ENCODE measurements around the gene CYTH2. TPM values are rescaled to one million over a fixed set of nuclear protein-coding genes. Genes with fewer than 3 reads are reported as not detected.
"Not testable (repeated sequence)": the region's sequence is repeated elsewhere in the genome, so short reads cannot be mapped to it uniquely, and the experiment has no call there.

Gene CYTH2
- total and polyA plus RNA-seq, 4 experiments from 2014 or later, result 30.1 to 89.0 (median 53.1) TPM

DNA sequence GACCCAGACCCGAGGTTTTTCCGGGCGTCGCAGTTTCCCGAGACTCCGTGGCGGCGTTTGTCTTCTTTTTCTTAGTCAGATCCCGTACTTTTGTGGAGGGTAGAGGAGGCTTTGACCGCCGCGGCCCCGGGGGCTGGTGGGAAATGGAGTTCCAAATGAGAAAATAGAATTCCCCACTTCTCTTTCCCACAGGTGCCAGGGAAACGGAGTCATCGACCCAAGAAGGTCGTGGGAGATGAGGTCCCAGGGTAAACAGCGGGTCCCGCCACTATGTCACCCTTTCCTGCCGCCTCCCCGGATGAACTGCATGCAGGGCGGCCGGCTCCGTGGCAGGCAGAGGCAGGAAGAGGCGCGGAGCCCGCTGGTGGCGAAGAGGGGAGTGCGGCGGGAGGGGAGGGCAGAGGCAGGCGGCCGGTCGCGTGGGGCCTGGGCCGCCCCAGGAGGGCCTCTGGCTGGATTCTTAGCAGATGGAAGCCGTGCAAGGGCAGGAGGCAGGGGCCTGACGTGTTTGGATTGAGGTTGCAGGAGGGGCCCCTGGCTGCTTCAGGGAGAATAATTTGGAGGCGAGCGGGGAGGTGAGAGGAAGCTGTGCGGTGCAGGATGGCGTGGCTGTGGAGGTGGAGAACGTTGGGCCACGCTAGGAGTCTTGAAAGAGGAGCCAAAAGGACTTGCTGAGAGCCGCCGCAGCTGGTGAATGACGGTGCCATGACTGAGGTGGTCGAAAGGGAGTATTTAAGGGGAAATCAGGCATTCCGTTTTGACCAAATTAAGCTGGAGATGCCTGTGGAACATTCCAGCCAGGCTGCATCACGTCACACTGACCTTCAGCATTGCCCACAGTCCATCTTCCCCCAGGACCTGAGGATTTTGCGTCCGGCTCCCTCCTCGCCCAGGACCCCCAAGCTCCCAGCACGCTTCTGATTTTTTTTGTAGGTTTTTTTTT is 11.7 kb downstream of the CYTH2 start:
- H3K27me3 ChIP-seq (ENCODE audit: insufficient read depth, low read length), result no peaks in the 10 kb centered on the region

DNA sequence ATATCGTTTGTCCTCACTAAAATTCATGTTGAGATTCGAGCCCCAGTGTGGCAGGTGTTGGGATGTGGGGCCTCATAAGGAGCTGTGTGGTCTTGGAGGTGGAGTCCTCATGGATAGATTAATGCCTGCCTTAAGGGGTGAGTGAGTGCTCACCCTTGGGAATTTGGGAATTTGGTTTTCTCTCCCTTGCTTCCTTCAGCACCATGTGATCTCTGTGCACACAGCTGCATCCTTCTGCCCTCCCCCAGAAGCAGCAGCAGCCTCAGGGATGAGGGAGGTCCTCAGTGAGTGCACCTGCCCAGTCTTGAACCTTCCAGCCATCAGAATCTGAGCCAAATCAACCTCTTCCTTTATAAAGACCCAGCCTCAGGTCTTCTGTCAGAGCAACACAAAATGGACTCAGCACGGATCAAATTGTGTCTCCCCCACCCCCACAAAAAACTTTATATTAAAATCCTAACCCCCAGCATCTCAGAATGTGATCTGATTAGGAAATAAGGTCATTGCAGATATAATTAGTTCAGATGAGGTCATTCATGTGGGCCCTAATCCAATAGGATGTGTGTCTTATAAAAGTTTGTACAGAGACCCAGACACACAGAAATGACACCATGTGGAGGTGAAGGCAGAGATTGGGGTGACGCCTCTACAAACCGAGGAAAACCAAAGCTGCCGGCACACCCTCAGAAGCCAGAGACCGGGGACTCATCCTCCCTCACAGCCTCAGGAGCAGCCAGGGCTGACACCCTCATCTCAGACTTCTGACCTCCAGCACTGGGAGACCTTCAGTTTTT is 12.9 kb downstream of the CYTH2 start:
- Mint-ChIP-seq H3K4me1 (peaks cover 4 to 28% (median 17%) of the 10 kb centered on the region in 4 donors), H3K36me3 (peaks cover 0 to 7% of the 10 kb centered on the region in 2 donors), H3K27ac (peak overlapping the region in 3 of 7 donors; percentile 68 to 82 (median 70)), H3K4me3 (peak overlapping the region in 7 of 8 donors; percentile 32 to 84 (median 46)), H3K27me3 (no peaks in the 10 kb centered on the region), H3K9me3 (no peaks in the 10 kb centered on the region)
- intact Hi-C loops (cut with micrococcal nuclease), result no loop called here
- Histone ChIP-seq H3K27me3 (ENCODE audit: insufficient read depth, low read length) (no peaks in the 10 kb centered on the region), H3K9me3 (ENCODE audit: control insufficient read depth in 1 of 2, low read length in 2 of 2) (no peaks in the 10 kb centered on the region), H3K4me3 (ENCODE audit: low read length in 2 of 2) (no peak overlapping the region), H3K36me3 (ENCODE audit: insufficient read depth, low read length) (no peaks in the 10 kb centered on the region), H3K27ac (ENCODE audit: low read depth, low read length) (no peak overlapping the region), H3K4me1 (ENCODE audit: insufficient read depth, low read length) (peaks cover 12% of the 10 kb centered on the region)
- DNase-seq, result no peak
- ChIA-PET CTCF (ENCODE audit: partially characterized antibody) (interaction anchor here (1.3 to 3.0 kb wide), 2 partner anchors 8 to 168 kb away, joined by 3 to 26 read pairs; no protein-coding TSS in a partner anchor), POLR2A (ENCODE audit: partially characterized antibody) (interaction anchor here (0.9 to 2.8 kb wide), 8 partner anchors 8 to 164 kb away, joined by 3 to 20 read pairs (median 4); partner anchors contain the start of genes CA11, CYTH2, RPL18 and SPHK2)

More for the DNA sequence above, 11.7 kb downstream of the CYTH2 start:
- peak; percentile 60 to 74 (median 65) for DNase-seq
- Histone ChIP-seq H3K9me3 (ENCODE audit: control insufficient read depth in 1 of 2, low read length in 2 of 2) (no peaks in the 10 kb centered on the region), H3K27ac (ENCODE audit: low read depth, low read length) (peak overlapping the region; percentile 58), H3K36me3 (ENCODE audit: insufficient read depth, low read length) (no peaks in the 10 kb centered on the region), H3K4me3 (ENCODE audit: low read length in 2 of 2) (peak overlapping the region; percentile 51 to 52), H3K4me1 (ENCODE audit: insufficient read depth, low read length) (peaks cover 12% of the 10 kb centered on the region)
- intact Hi-C loops (cut with micrococcal nuclease), result loop anchor here (1.0 kb wide), 2 partner anchors 8 to 12 kb away; partner anchors contain the start of gene CYTH2
- peaks cover 4 to 28% (median 17%) of the 10 kb centered on the region in 4 donors for H3K4me1 Mint-ChIP-seq
- no peaks in the 10 kb centered on the region for H3K27me3 Mint-ChIP-seq
- H3K9me3 Mint-ChIP-seq, result no peaks in the 10 kb centered on the region
- peak overlapping the region; percentile 81 to 89 (median 84) for H3K4me3 Mint-ChIP-seq
- ChIA-PET POLR2A (ENCODE audit: partially characterized antibody) (interaction anchor here (0.7 to 2.8 kb wide), 17 partner anchors 9 to 513 kb away, joined by 3 to 20 read pairs (median 4); partner anchors contain the start of genes CA11, CYTH2, GRWD1 and GYS1), CTCF (ENCODE audit: partially characterized antibody) (interaction anchor here (0.7 to 3.0 kb wide), 4 partner anchors 9 to 167 kb away, joined by 3 to 26 read pairs (median 3); no protein-coding TSS in a partner anchor)
- peak overlapping the region; percentile 78 to 93 (median 85) for H3K27ac Mint-ChIP-seq
- H3K36me3 Mint-ChIP-seq, result peaks cover 5 to 12% of the 10 kb centered on the region in 2 donors

DNA sequence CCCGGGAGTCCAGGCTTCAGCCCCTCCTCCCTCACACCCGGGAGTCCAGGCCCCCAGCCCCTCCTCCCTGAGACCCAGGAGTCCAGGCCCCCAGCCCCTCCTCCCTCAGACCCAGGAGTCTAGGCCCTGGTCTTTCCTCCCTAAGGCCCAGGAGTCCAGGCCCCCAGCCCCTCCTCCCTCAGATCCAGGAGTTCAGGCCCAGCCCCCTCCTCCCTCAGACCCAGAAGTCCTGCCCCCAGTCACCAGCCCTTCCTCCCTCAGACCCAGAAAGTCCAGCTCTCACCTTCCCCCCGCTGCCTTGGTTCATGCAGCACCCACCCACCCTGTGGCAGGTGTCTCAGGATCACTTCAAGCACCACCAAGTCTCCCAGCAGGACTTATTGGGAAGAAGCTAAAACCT is 14.1 kb downstream of the CYTH2 start:
- H3K27me3 ChIP-seq (ENCODE audit: insufficient read depth, low read length), result no peaks in the 10 kb centered on the region
- ChIA-PET POLR2A (ENCODE audit: partially characterized antibody) (no interaction called here), CTCF (ENCODE audit: partially characterized antibody) (no interaction called here)
- Mint-ChIP-seq H3K36me3 (peaks cover 0 to 7% of the 10 kb centered on the region in 2 donors), H3K9me3 (no peaks in the 10 kb centered on the region), H3K4me3 (no peak overlapping the region), H3K4me1 (peaks cover 4 to 28% (median 17%) of the 10 kb centered on the region in 4 donors), H3K27me3 (no peaks in the 10 kb centered on the region), H3K27ac (no peak overlapping the region)
- no peak overlapping the region for H3K27ac ChIP-seq (ENCODE audit: low read depth, low read length)
- no peak for DNase-seq
- no peak overlapping the region for H3K4me3 ChIP-seq (ENCODE audit: low read length in 2 of 2)
- H3K4me1 ChIP-seq (ENCODE audit: insufficient read depth, low read length), result peaks cover 12% of the 10 kb centered on the region
- H3K36me3 ChIP-seq (ENCODE audit: insufficient read depth, low read length), result no peaks in the 10 kb centered on the region
- intact Hi-C loops (cut with micrococcal nuclease), result no loop called here
- no peaks in the 10 kb centered on the region for H3K9me3 ChIP-seq (ENCODE audit: control insufficient read depth in 1 of 2, low read length in 2 of 2)

DNA sequence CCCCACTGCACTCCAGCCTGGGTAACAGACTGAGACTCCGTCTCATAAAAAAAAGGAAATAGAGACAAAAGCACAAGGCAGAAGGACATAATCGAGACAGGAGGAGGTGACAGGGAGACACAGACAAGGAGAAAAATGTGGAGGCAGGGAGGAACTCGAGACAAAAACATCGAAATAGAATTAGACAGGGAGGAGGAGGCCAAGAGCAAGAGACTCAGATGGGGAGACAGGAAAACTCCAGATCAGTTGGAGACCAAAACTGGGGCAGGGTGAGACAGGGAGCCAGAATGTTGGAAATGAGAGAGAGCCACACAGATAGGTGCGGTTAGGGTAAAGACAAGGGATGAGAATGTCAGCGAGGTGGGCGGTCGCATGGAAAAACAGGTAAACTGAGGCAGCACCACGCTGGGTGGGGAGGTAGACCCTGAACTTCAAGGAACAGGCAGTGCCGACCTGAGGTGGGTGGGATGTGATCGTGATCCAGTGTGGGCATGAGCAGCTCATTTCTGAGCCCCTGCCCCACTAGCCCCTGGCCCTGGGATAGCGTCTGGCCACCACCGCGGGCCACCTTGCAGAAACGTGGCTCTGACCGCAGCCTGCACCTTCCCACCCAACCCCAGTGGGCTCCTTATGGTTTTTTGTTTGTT is 15.2 kb downstream of the CYTH2 start:
- Histone ChIP-seq H3K9me3 (ENCODE audit: control insufficient read depth in 1 of 2, low read length in 2 of 2) (no peaks in the 10 kb centered on the region), H3K27me3 (ENCODE audit: insufficient read depth, low read length) (no peaks in the 10 kb centered on the region), H3K4me3 (ENCODE audit: low read length in 2 of 2) (no peak overlapping the region), H3K36me3 (ENCODE audit: insufficient read depth, low read length) (no peaks in the 10 kb centered on the region), H3K27ac (ENCODE audit: low read depth, low read length) (no peak overlapping the region), H3K4me1 (ENCODE audit: insufficient read depth, low read length) (peaks cover 12% of the 10 kb centered on the region)
- intact Hi-C loops (cut with micrococcal nuclease), result no loop called here
- peaks cover 0 to 4% of the 10 kb centered on the region in 2 donors for H3K36me3 Mint-ChIP-seq
- no peak for DNase-seq
- ChIA-PET POLR2A (ENCODE audit: partially characterized antibody) (no interaction called here), CTCF (ENCODE audit: partially characterized antibody) (no interaction called here)
- no peak overlapping the region for H3K4me3 Mint-ChIP-seq
- no peaks in the 10 kb centered on the region for H3K9me3 Mint-ChIP-seq
- H3K4me1 Mint-ChIP-seq, result peaks cover 4 to 28% (median 15%) of the 10 kb centered on the region in 4 donors
- no peak overlapping the region for H3K27ac Mint-ChIP-seq
- H3K27me3 Mint-ChIP-seq, result no peaks in the 10 kb centered on the region

DNA sequence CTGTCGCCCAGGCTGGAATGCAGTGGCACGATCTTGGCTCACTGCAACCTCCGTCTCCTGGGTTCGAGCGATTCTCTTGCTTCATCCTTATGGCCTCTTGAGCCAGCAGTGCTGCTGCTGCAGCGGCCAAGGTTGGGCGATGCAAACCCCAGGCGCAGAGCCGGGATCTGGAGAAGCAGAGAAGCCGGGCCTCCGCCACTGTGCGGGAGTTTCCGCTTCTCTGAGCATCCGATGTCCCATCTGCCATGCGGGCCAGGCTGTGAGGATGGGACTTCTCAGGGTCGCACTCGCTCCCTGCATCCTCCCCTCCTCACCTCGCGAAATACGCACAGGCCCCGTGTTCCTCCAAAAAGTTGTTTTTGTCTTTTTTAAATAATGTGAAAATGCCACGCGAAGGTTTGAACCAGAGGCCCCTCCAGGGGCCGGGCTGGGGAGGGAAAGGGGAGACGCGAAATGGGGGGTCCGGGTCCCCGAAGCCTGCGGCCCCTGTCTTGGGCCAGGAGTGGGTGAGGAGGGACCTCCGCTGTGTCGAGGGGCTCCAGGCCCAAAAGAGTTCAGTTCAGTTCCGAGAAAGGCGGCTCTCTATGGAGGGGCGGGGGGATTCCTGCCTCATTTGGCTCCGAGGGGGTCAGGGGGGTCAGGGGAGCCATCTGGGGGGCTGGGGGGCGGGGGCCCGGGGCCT is 15.9 kb downstream of the CYTH2 start:
- POLR2A ChIA-PET (ENCODE audit: partially characterized antibody), result no interaction called here
- Mint-ChIP-seq H3K27ac (no peak overlapping the region), H3K4me3 (no peak overlapping the region)

DNA sequence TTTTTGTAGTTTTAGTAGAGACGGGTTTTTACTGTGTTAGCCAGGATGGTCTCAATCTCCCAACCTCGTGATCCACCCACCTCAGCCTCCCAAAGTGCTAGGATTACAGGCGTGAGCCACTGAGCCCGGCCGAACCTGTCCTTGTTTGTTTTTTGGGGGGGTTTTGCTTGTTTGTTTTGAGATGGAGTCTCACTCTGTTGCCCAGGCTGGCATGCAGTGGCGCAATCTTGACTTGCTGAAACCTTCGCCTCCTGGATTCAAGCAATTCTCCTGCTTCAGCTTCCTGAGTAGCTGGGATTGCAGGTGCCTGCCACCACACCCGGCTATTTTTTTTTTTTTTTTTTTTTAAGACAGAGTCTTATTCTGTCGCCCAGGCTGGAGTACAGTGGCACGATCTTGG is 17.5 kb downstream of the CYTH2 start:
- H3K27me3 Mint-ChIP-seq; H3K4me3 ChIP-seq (ENCODE audit: low read length in 2 of 2); H3K36me3 ChIP-seq (ENCODE audit: insufficient read depth, low read length); H3K36me3 Mint-ChIP-seq; H3K27ac ChIP-seq (ENCODE audit: low read depth, low read length); DNase-seq; intact Hi-C loops (cut with micrococcal nuclease); H3K27me3 ChIP-seq (ENCODE audit: insufficient read depth, low read length); H3K9me3 ChIP-seq (ENCODE audit: control insufficient read depth in 1 of 2, low read length in 2 of 2); H3K4me3 Mint-ChIP-seq; H3K9me3 Mint-ChIP-seq: not testable (repeated sequence)
- H3K4me1 ChIP-seq (ENCODE audit: insufficient read depth, low read length), result peaks cover 20% of the 10 kb centered on the region
- Mint-ChIP-seq H3K27ac (peak overlapping the region in 1 of 7 donors; percentile 8), H3K4me1 (peaks cover 8 to 23% (median 12%) of the 10 kb centered on the region in 4 donors)
- ChIA-PET POLR2A (ENCODE audit: partially characterized antibody) (interaction anchor here (1.2 kb wide), 1 partner anchor 11 kb away, joined by 4 read pairs; no protein-coding TSS in a partner anchor), CTCF (ENCODE audit: partially characterized antibody) (interaction anchor here (1.1 to 5.3 kb wide), 4 partner anchors 11 to 122 kb away, joined by 3 to 132 read pairs (median 30); partner anchors contain the start of gene SPACA4)

More for the DNA sequence above, 15.9 kb downstream of the CYTH2 start:
- peaks cover 0 to 1% of the 10 kb centered on the region in 2 donors for H3K36me3 Mint-ChIP-seq
- peaks cover 16% of the 10 kb centered on the region for H3K4me1 ChIP-seq (ENCODE audit: insufficient read depth, low read length)
- H3K9me3 Mint-ChIP-seq, result no peaks in the 10 kb centered on the region
- CTCF ChIA-PET (ENCODE audit: partially characterized antibody), result no interaction called here
- no peaks in the 10 kb centered on the region for H3K27me3 ChIP-seq (ENCODE audit: insufficient read depth, low read length)
- no peaks in the 10 kb centered on the region for H3K36me3 ChIP-seq (ENCODE audit: insufficient read depth, low read length)
- DNase-seq, result no peak
- H3K27me3 Mint-ChIP-seq, result no peaks in the 10 kb centered on the region
- peaks cover 4 to 22% (median 15%) of the 10 kb centered on the region in 4 donors for H3K4me1 Mint-ChIP-seq
- no peaks in the 10 kb centered on the region for H3K9me3 ChIP-seq (ENCODE audit: control insufficient read depth in 1 of 2, low read length in 2 of 2)
- intact Hi-C loops (cut with micrococcal nuclease), result no loop called here
- no peak overlapping the region for H3K27ac ChIP-seq (ENCODE audit: low read depth, low read length)
- H3K4me3 ChIP-seq (ENCODE audit: low read length in 2 of 2), result no peak overlapping the region

All from CD4-positive, alpha-beta memory T cell (primary cell).